Endodermal cell (in vitro differentiated cells): ENCODE measurements around the gene ZNF569. TPM values are rescaled to one million over a fixed set of nuclear protein-coding genes. Genes with fewer than 3 reads are reported as not detected.
A peak's percentile ranks its signal among the peaks of the same experiment; 100 is the strongest.

Experiments used
- DNase-seq: peaks from one replicate; pipeline ENCODE4 v3.0.0-alpha.2; 2017
- H3K27ac ChIP-seq: 2 replicates; pipeline ENCODE4 v1.5.1; 2013; ENCODE audit warnings: mild to moderate bottlenecking, low read depth, low read length, moderate library complexity
- H3K27me3 ChIP-seq: 2 replicates; pipeline ENCODE4 v1.6.1; 2013; ENCODE audit warnings: mild to moderate bottlenecking, low read length, moderate library complexity; ENCODE audit not compliant: insufficient read depth, control insufficient read depth, poor library complexity, severe bottlenecking
- H3K36me3 ChIP-seq: 2 replicates; pipeline ENCODE4 v1.7.0; 2013; ENCODE audit warnings: mild to moderate bottlenecking, low read length, moderate library complexity; ENCODE audit not compliant: control insufficient read depth, insufficient read depth
- H3K4me1 ChIP-seq: one replicate; pipeline ENCODE4 v1.7.0; 2013; ENCODE audit warnings: low read length; ENCODE audit not compliant: control insufficient read depth, insufficient read depth
- H3K4me3 ChIP-seq: 2 replicates; pipeline ENCODE4 v1.5.1; 2013; ENCODE audit warnings: mild to moderate bottlenecking, low read length, moderate library complexity
- H3K9ac ChIP-seq: 2 replicates; pipeline ENCODE4 v1.6.1; 2013; ENCODE audit warnings: mild to moderate bottlenecking, low read length, moderate library complexity; ENCODE audit not compliant: poor library complexity, severe bottlenecking; ENCODE audit errors: extremely low read depth
- H3K9me3 ChIP-seq: 2 replicates; pipeline ENCODE4 v1.6.1; 2013; ENCODE audit warnings: mild to moderate bottlenecking, low read length, moderate library complexity; ENCODE audit not compliant: control insufficient read depth
- H3K27ac Mint-ChIP-seq: 2 replicates; pipeline ENCODE4 v1.8.0; 2020; ENCODE audit warnings: mixed read lengths
- H3K27me3 Mint-ChIP-seq: 2 replicates; pipeline ENCODE4 v1.8.0; 2021; ENCODE audit warnings: mild to moderate bottlenecking, mixed read lengths; ENCODE audit not compliant: insufficient read depth
- H3K36me3 Mint-ChIP-seq: 2 replicates; pipeline ENCODE4 v1.8.0; 2020; ENCODE audit warnings: low read depth, mixed read lengths
- H3K4me1 Mint-ChIP-seq: 2 replicates; pipeline ENCODE4 v1.8.0; 2020; ENCODE audit warnings: mixed read lengths
- H3K4me3 Mint-ChIP-seq: 2 replicates; pipeline ENCODE4 v1.8.0; 2020; ENCODE audit warnings: mild to moderate bottlenecking, moderate library complexity, mixed read lengths
- H3K9me3 Mint-ChIP-seq: 2 replicates; pipeline ENCODE4 v1.8.0; 2020; ENCODE audit warnings: mild to moderate bottlenecking, mixed read lengths
- CTCF ChIP-seq: fragments of 200-600 bp; sonication (generic); conservative IDR thresholded peaks from 2 replicates; pipeline ENCODE4 v1.5.0; 2021; ENCODE audit warnings: antibody characterized with exemption, mild to moderate bottlenecking
- WGBS, 2 experiments: methylation state at CpG; one replicate each; pipeline versions ENCODE4 v1.1.5 to v1.1.7; 2013; ENCODE audit warnings: missing lambda C conversion rate in 2 of 2, mixed read lengths in 1 of 2; ENCODE audit not compliant: insufficient coverage in 1 of 2, insufficient read length in 1 of 2; 5-methylcytosine and 5-hydroxymethylcytosine counted together
- long read RNA-seq, 4 experiments: library from polyadenylated mRNA in 2 of 4; library from RNA in 1 of 4; library from capped mRNA in 1 of 4; stranded (forward) in 3 of 4; unstranded in 1 of 4; transcript quantifications; one replicate each; pipeline ENCODE4 v2.0.0, GENCODE V29; 2020 to 2021; ENCODE audit warnings: inconsistent platforms in 1 of 4
- polyA plus RNA-seq, 2 experiments: library from polyadenylated mRNA; stranded (reverse); fragments of 50-300 nt; gene quantifications; one replicate each; pipeline ENCODE4 v1.2.3, GENCODE V29; 2013
- total RNA-seq, 2 donors: library from RNA; stranded (reverse); fragmentation: NEBNext Ultra II Directional in 1 of 2; extraction: Animal tissue kit (Norgen Biotek cat#: 25700) in 1 of 2; gene quantifications; 2 replicates in 1 of 2; 3 replicates in 1 of 2; pipeline ENCODE4 v1.2.1, GENCODE V29; 2021

Gene ZNF569
- 10 to 100 TPM; 11.3 to 13.7 TPM for total RNA-seq
- polyA plus RNA-seq (2013, experiment 1 of 2) = 12.1 TPM
- polyA plus RNA-seq (2013, experiment 2 of 2) = 13.1 TPM
- long read RNA-seq, experiment 1, full-length matches to known transcripts = 2 of 6 reads
- long read RNA-seq, experiment 1, partial matches to known transcripts = 2 of 6 reads
- long read RNA-seq, experiment 1, other reads (novel, unspliced or antisense) = 2 of 6 reads
- long read RNA-seq, experiment 2, full-length matches to known transcripts = 15 of 22 reads
- long read RNA-seq, experiment 2, partial matches to known transcripts = 1 of 22 reads
- long read RNA-seq, experiment 2, other reads (novel, unspliced or antisense) = 6 of 22 reads
- long read RNA-seq, experiment 3, full-length matches to known transcripts = 36 of 77 reads
- long read RNA-seq, experiment 3, partial matches to known transcripts = 3 of 77 reads
- long read RNA-seq, experiment 3, other reads (novel, unspliced or antisense) = 38 of 77 reads
- long read RNA-seq, experiment 4, full-length matches to known transcripts = 9 of 25 reads
- long read RNA-seq, experiment 4, partial matches to known transcripts = 1 of 25 reads
- long read RNA-seq, experiment 4, other reads (novel, unspliced or antisense) = 15 of 25 reads

DNA sequence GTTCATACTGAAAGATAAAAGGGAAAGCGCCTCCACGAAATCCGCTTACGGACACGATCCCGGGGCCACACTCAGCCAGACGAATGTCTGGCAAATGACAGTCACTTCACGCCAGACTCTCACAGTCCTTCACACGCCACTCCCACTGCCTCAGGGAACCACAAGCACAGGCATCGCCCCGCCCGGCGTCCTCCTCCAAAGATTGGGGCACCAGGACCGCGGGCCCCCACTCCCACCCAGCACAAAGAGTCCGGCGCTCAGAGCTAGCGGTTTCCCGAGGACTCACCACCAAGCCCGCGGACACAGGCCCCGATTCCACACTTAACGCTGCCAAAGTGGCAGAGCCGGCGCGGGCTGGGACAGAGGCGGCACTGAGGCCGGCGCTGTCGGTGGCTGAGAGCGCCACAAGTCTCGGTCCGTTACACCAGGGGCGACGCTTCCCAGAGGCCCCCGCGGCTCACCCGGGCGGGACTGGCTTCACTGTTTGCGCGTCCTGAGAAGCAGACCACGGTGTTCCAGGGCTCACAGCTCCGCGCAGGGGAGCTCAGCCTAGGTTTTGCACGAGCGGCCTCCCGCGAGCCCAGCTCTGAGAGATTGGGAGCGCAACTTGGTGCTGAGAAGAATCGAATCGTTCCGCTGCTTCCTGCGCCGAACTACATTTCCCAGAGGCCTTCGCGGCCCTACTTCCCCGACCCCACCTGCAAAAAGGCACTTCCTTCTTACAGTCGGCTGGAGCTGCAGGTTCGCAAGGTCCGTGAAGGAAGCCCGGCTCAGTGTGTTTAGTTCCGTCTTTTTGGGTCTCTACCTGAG is at the start of gene ZNF569:
Gene ZNF569, minus strand, starts transcription at position 647 of the 810 bp plus-strand sequence. CDS start 22,523 bp downstream, outside the sequence.
- Histone ChIP-seq H3K4me3 (peak within 1 kb of the TSS; percentile 97), H3K36me3 (peaks cover 37% of the 10 kb centered on the region), H3K9ac (peak within 1 kb of the TSS; percentile 61), H3K27me3 (no peaks in the 10 kb centered on the region), H3K9me3 (peaks cover 43% of the 10 kb centered on the region), H3K27ac (peak within 1 kb of the TSS; percentile 61), H3K4me1 (no peaks in the 10 kb centered on the region)
- 0 to 1% methylated on average over 34 to 62 of the region's 62 CpGs for WGBS, 2 experiments
- Mint-ChIP-seq H3K27ac (peak within 1 kb of the TSS; percentile 94), H3K4me3 (peak within 1 kb of the TSS; percentile 98), H3K36me3 (peaks cover 13% of the 10 kb centered on the region), H3K27me3 (no peaks in the 10 kb centered on the region), H3K4me1 (peaks cover 17% of the 10 kb centered on the region), H3K9me3 (peaks cover 2% of the 10 kb centered on the region)
- no peak for TF ChIP-seq CTCF
- DNase-seq = peak; percentile 96

DNA sequence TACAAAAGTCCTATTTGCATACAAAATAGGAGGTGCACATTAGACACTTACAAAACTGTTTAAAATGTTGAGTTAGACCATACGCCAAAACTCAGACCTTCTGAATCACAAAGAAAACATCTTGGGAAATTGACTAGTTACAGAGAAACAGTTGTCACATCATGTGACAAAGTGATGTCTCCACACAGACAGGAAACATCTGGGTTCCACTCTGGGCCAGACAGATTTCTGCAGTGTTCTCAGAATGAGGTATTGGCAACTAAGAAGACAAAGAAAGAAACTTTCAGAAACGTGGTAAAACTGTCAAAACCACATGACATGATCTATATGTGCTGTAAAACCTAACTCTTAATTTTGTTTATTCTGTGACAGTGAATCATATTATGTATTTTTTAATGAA is 46.2 kb upstream of the ZNF569 start:
- no peak overlapping the region for H3K9ac ChIP-seq
- H3K9me3 ChIP-seq = peaks cover 16% of the 10 kb centered on the region
- H3K36me3 ChIP-seq = peaks cover 76% of the 10 kb centered on the region
- DNase-seq = no peak
- H3K4me3 ChIP-seq = no peak overlapping the region
- H3K27ac ChIP-seq = no peak overlapping the region
- peaks cover 67% of the 10 kb centered on the region for H3K36me3 Mint-ChIP-seq
- TF ChIP-seq CTCF = no peak
- no peak overlapping the region for H3K4me3 Mint-ChIP-seq
- H3K27ac Mint-ChIP-seq = no peak overlapping the region
- H3K4me1 ChIP-seq = no peaks in the 10 kb centered on the region
- H3K4me1 Mint-ChIP-seq = no peaks in the 10 kb centered on the region
- whole genome bisulfite sequencing, 2 experiments = 92 to 100% methylated on average over 2 of the region's 2 CpGs
- H3K27me3 Mint-ChIP-seq = no peaks in the 10 kb centered on the region
- no peaks in the 10 kb centered on the region for H3K27me3 ChIP-seq
- H3K9me3 Mint-ChIP-seq = peaks cover 3% of the 10 kb centered on the region

DNA sequence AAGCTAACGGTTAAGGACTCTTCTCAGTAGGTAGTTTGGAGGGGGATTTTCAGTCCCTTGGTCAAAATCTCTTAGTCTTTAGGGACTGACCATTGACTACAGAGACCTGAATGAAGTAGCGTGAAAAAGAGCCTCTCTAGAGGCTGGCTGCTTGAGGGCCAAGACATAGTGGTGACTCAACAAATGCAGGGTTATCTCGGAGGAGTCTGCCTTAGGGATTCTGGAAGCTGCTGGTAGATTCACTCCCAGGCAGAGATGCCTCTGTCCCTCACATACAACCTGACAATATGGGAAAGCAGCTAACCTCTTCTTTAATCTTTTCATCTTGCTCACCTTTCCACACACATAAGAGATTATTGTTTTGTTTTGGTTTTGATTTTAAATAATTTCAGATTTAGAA is 44.6 kb upstream of the ZNF569 start:
- no peak overlapping the region for H3K27ac Mint-ChIP-seq
- no peak overlapping the region for H3K4me3 Mint-ChIP-seq
- Histone ChIP-seq H3K27me3 (no peaks in the 10 kb centered on the region), H3K9me3 (peaks cover 12% of the 10 kb centered on the region), H3K9ac (no peak overlapping the region), H3K4me3 (no peak overlapping the region), H3K4me1 (peaks cover 4% of the 10 kb centered on the region), H3K27ac (no peak overlapping the region), H3K36me3 (peaks cover 62% of the 10 kb centered on the region)
- H3K9me3 Mint-ChIP-seq = no peaks in the 10 kb centered on the region
- WGBS, 2 experiments = 88 to 92% methylated on average over 1 to 3 of the region's 3 CpGs
- DNase-seq = no peak
- no peaks in the 10 kb centered on the region for H3K27me3 Mint-ChIP-seq
- H3K4me1 Mint-ChIP-seq = no peaks in the 10 kb centered on the region
- TF ChIP-seq CTCF = no peak
- H3K36me3 Mint-ChIP-seq = peaks cover 54% of the 10 kb centered on the region
